ENCODE results near the gene CCDC9B.

CCDC9B gene

GRCh38 chr15:40345225-40345866 is 4.6 kb upstream of the CCDC9B start:
- DNase-seq (ENCODE audit: low spot score): no peak

- peak; percentile 78 for DNase-seq (ENCODE audit: low spot score)
Measured at GRCh38 chr15:40344631-40345120, 3.9 kb upstream of the CCDC9B start.

- no peak for DNase-seq (ENCODE audit: low spot score)
Measured at GRCh38 chr15:40344217-40344616, 3.5 kb upstream of the CCDC9B start.

GRCh38 chr15:40343512-40343911 is 2.8 kb upstream of the CCDC9B start:
- peak; percentile 75 for DNase-seq (ENCODE audit: low spot score)

DNA sequence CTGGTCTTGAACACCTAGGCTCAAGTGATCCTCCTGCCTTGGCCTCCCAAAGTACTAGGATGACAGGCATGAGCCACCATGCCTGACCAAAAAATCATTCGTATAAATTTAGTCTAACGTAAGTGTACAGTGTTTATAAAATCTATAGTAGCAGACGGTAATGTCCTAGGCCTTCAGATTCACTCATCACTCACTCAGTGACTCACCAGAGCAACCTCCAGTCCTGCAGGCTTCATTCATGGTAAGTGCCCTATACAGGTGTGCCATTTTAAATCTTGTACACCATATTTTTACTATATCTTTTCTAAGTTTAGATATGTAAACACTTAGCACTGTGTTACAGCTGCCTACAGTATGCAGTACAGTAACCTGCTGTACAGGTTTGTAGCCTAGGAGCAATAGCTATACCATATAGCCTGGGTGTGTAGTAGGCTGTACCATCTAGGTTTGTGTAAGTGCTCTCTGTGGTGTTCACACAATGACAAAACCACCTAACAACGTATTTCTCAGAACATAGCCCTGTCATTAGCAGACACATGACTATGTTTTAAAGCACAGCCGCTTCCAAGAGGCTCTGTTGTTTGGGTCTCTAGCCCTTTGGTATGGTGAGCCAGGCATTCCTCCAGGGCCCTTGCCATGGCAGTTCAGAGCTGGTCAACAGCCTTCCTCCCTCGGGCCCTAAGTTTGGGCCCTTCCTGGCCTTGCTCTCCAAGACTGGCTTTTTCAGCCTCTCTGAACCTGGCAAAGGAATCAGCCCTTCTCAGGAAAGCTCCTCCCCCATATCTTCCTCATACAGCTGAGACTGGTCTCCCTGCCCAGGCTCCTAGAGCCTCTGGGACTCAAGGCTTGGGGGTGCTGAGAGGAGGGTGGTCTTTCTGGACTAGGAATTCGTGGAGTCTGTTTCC is 1.9 kb upstream of the CCDC9B start:
- no peak for DNase-seq (ENCODE audit: low spot score)

DNA sequence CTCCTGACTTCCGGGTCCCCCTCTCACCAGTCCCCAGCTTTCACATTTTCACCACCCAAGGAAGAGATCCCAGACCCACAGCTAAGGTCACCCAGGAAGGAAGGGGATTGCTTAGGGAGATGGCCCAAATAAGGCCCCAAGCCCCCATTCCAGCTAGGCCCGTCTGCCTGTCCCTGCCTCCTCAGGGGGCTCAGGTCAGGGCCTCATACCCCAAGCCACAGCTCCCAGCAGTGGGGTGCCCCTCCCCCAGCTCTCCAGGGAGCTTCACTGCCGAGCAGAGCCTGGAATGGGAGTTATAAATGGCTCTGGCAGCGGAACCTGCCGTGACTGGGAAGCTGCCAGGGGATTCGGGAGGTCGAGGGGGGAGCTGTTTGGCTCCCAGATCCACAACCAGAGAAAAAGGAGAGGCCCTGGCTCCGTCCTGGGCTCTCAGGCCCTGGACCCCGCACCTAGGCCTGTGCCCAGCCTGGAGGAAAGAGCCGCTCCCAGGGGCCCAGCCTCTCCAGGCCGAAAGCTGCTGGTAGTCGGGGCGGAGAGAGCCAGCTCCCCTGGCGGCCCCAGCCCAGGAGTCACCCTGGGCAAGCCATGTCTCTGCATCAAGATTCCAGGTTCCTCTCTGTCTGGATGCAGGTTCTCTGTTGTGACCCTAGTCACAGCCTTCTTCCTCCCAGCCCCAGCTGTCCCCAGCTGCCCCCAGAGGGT is 550 bp downstream of the CCDC9B start:
- DNase-seq (ENCODE audit: low spot score): peak; percentile 83

DNA sequence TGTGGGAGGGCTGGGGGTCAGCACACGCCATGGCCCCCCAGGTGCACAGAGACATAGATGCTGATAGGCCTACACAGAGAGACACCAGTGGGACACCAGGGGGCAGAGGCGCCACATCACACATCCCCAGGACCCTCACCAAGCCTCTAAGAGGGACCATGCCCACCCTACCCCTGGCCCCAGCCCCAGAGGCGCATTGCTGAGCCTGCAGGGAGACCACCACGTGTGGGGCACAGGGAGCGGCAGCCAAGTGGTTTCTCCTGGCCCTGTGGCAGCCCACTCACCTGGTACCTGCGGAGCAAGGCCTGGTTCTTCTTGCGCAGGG is 1.2 kb downstream of the CCDC9B start:
- DNase-seq (ENCODE audit: low spot score): no peak

DNA sequence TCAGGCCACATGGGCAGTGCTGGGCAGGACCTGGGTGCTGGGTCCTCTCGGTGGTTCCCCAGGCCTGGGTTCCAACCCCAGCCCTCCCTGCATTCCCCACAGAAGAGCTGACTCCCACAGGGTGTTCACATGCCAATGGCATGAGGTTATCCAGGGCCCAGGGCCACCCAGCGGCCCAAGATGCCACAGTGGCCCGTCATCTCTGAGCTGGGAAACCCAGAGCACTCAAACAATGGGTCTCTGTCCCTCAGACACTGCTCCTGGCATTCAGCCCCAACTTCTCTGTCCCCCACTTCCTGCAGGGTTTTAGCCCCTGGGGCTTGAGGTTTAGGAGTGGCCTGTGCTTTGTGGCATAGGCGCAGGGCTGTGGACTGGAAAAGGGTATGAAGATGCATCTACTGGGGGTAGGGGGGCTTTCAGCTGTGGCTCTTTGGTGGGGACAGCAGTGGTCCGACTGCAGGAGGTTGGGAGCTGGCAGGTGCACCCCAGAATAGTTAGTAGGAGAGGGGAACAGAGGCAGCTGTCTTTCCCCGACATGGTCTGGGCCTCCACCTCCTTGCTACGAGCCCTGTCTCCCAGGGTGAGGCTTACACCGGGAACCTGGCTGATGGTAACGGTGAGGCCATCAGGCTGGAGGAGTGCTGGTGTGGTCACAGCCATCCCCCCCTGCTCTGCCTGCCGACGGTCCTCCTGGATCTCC is 1.7 kb downstream of the CCDC9B start:
- peak; percentile 93 for DNase-seq (ENCODE audit: low spot score)

GRCh38 chr15:40338041-40338657 is 2.6 kb downstream of the CCDC9B start:
- DNase-seq (ENCODE audit: low spot score): peak; percentile 70

DNA sequence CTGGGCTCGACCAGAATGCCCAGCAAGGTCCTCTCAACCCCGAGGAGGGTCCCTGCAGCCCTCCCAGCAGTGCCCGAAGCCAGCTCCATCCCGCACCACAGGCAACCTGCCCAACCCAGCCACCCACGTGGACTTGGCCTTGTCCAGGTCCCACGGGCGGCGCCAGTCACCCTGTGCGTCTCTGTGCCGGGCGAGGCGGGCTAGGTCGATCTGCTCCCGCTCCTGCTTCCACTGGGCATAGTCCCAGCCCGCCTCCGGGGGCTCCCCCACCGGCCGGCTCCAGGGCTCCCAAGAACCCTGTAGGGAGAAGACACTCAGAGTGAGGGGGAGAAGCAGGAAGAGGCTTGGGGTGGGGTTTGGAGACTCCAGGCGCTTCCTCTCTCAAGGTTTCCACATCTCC is 3.1 kb downstream of the CCDC9B start:
- DNase-seq (ENCODE audit: low spot score): no peak

GRCh38 chr15:40336744-40337122 is 4.0 kb downstream of the CCDC9B start:
- DNase-seq (ENCODE audit: low spot score): no peak

GRCh38 chr15:40335938-40336743 is 4.6 kb downstream of the CCDC9B start:
- no peak for DNase-seq (ENCODE audit: low spot score)

DNA sequence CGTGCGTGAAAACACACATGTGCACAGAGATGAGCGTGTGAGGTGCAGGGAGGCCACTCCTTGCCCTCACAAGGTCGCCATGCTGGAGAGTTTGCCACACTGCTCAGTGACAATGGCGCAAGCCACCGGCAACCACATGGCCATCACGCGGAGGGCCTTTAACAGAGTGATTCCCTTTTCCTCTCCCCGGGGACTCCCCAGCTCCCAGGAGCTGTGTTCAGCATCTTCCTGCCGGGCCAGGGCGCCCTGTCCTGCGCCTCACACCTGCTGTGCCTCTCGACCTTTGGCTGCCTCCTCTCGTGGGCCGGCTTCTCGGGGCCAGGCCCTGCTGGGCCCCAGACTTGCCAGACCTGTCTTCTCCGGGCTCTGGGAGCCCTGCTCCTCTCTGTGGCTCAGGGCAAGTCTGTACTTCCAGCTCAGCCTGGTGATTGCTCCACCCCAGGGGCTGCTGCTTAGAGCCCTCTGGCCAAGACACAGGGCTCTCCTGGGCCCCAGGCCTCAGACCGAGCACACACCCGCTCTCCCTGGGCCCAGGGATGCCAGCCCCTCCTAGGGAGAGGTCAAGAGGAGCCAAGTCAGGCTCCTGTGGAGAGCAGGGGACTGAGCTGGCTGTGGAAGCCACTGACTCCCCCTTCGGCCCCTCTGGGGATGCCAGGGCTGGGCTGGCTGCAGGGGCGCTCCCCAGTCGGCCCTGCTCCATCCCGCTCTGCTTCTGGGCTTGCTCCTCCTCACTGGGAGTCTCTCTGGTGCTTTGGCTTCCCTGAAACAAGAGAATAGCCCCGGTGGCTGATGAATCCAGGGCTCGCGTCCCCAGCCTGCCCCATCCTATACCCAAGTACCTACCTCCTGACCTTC is 5.6 kb downstream of the CCDC9B start:
- no peak for DNase-seq (ENCODE audit: low spot score)

GRCh38 chr15:40334541-40334940 is 6.2 kb downstream of the CCDC9B start:
- DNase-seq (ENCODE audit: low spot score): no peak

GRCh38 chr15:40333922-40334492 is 6.7 kb downstream of the CCDC9B start:
- DNase-seq (ENCODE audit: low spot score): no peak

GRCh38 chr15:40332113-40332781 is 8.5 kb downstream of the CCDC9B start:
- DNase-seq (ENCODE audit: low spot score): no peak

- DNase-seq (ENCODE audit: low spot score): no peak
Measured at GRCh38 chr15:40331637-40332036, 9.1 kb downstream of the CCDC9B start.

DNA sequence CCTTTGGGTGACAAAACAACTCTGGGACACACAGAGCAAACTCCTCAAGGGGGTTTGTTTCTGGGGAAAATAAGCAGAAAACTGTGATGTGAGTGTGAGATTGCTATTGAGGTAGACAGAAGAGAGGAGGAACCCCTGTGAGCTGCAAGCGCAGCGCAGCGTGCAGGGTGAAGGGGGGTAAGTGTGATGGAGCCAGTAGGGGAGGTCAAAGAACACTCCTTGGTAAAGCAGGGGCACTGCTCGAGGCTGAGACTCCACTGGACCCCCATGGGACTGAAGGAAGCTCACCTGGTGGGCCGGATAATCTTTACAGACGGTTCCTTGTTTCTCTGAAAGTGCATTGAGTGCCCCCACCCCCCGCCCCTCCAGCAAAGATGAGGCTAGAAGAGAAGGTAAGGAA is 9.7 kb downstream of the CCDC9B start:
- no peak for DNase-seq (ENCODE audit: low spot score)

- DNase-seq (ENCODE audit: low spot score): peak; percentile 31
Measured at GRCh38 chr15:40330368-40330836, 10.3 kb downstream of the CCDC9B start.
